ENCODE data around the gene GABBR2. TPM values are rescaled to one million over a fixed set of nuclear protein-coding genes. Genes with fewer than 3 reads are reported as not detected.

Gene GABBR2
- total and polyA plus RNA-seq, 2 donors (not counting 1 experiment from before 2014, with no cell fraction given) = 0.03 TPM; not detected in 1

GRCh38 chr9:98242426-98242825 lies 466.3 kb downstream of the GABBR2 start:
- ATAC-seq (ENCODE audit: low read depth) (no peak), DNase-seq (no peak)
- H3K27me3 Mint-ChIP-seq = no peaks in the 10 kb centered on the region
- TF ChIP-seq CTCF (IDR thresholded peaks at IDR 0.05) = no peak
- no peak for TF ChIP-seq EZH2 (IDR thresholded peaks at IDR 0.05; ENCODE audit: borderline replicate concordance, insufficient read depth, low read depth, low read length, poor library complexity, severe bottlenecking)
- H3K4me1 Mint-ChIP-seq = no peaks in the 10 kb centered on the region
- H3K79me2 ChIP-seq (ENCODE audit: control insufficient read depth, insufficient read depth, low read length) = no peaks in the 10 kb centered on the region
- no peaks in the 10 kb centered on the region for H3K27me3 ChIP-seq (replicated peaks in 1 of 4; ENCODE audit: control extremely low read depth in 1 of 4, control insufficient read depth in 3 of 4, insufficient read depth in 4 of 4, low read length in 3 of 4)
- H3K9ac ChIP-seq (ENCODE audit: low read length) = no peak overlapping the region
- no peak overlapping the region for H3K4me3 Mint-ChIP-seq
- H3K4me3 ChIP-seq (ENCODE audit: control extremely low read depth in 1 of 5, extremely low read depth in 1 of 5, insufficient read depth in 1 of 5, low read depth in 2 of 5, low read length in 4 of 5) = no peak overlapping the region
- H3K36me3 ChIP-seq (replicated peaks in 1 of 2; ENCODE audit: control extremely low read depth in 1 of 2, control insufficient read depth in 1 of 2, extremely low read depth in 1 of 2, insufficient read depth in 2 of 2, low read length in 1 of 2) = peaks cover 0 to 4% of the 10 kb centered on the region in 2 experiments
- no peaks in the 10 kb centered on the region for H3K9me3 Mint-ChIP-seq (ENCODE audit: insufficient read depth)
- no peak overlapping the region for H2AFZ ChIP-seq (ENCODE audit: insufficient read depth, low read depth, low read length, poor library complexity, severe bottlenecking)
- no peaks in the 10 kb centered on the region for H3K4me1 ChIP-seq (ENCODE audit: control insufficient read depth in 2 of 2, insufficient read depth in 2 of 2, low read length in 2 of 2)
- intact Hi-C loops (cut with micrococcal nuclease) = no loop called here
- no peak overlapping the region for H3K27ac ChIP-seq (ENCODE audit: low read length in 2 of 2)
- no peak overlapping the region for H3K27ac Mint-ChIP-seq
- CTCF ChIA-PET = no interaction called here
- H3K4me2 ChIP-seq (replicated peaks; ENCODE audit: low read depth, low read length, poor library complexity, severe bottlenecking) = no peak overlapping the region
- H4K20me1 ChIP-seq (ENCODE audit: control insufficient read depth, insufficient read depth, low read length, poor library complexity, severe bottlenecking) = no peaks in the 10 kb centered on the region
- 90% methylated on average over 2 of the region's 3 CpGs for WGBS (ENCODE audit: insufficient coverage)
- H3K9me3 ChIP-seq (ENCODE audit: control extremely low read depth in 1 of 3, control insufficient read depth in 2 of 3, insufficient read depth in 1 of 3, low read length in 2 of 3) = no peaks in the 10 kb centered on the region
- POLR2A ChIA-PET = interaction anchor here (0.6 kb wide), 1 partner anchor 185 kb away, joined by 3 read pairs; no protein-coding TSS in a partner anchor

- Mint-ChIP-seq H3K9me3 (ENCODE audit: insufficient read depth) (no peaks in the 10 kb centered on the region), H3K27ac (no peak overlapping the region), H3K4me3 (no peak overlapping the region), H3K4me1 (no peaks in the 10 kb centered on the region), H3K27me3 (no peaks in the 10 kb centered on the region)
- no peak overlapping the region for H2AFZ ChIP-seq (ENCODE audit: insufficient read depth, low read depth, low read length, poor library complexity, severe bottlenecking)
- H4K20me1 ChIP-seq (ENCODE audit: control insufficient read depth, insufficient read depth, low read length, poor library complexity, severe bottlenecking) = no peaks in the 10 kb centered on the region
- DNase-seq = no peak
- intact Hi-C loops (cut with micrococcal nuclease) = no loop called here
- TF ChIP-seq EZH2 (IDR thresholded peaks at IDR 0.05; ENCODE audit: borderline replicate concordance, insufficient read depth, low read depth, low read length, poor library complexity, severe bottlenecking) = no peak
- TF ChIP-seq CTCF (IDR thresholded peaks at IDR 0.05) = no peak
- H3K4me1 ChIP-seq (ENCODE audit: control insufficient read depth in 2 of 2, insufficient read depth in 2 of 2, low read length in 2 of 2) = no peaks in the 10 kb centered on the region
- no peaks in the 10 kb centered on the region for H3K79me2 ChIP-seq (ENCODE audit: control insufficient read depth, insufficient read depth, low read length)
- H3K27me3 ChIP-seq (replicated peaks in 1 of 4; ENCODE audit: control extremely low read depth in 1 of 4, control insufficient read depth in 3 of 4, insufficient read depth in 4 of 4, low read length in 3 of 4) = no peaks in the 10 kb centered on the region
- no peak overlapping the region for H3K4me3 ChIP-seq (ENCODE audit: control extremely low read depth in 1 of 5, extremely low read depth in 1 of 5, insufficient read depth in 1 of 5, low read depth in 2 of 5, low read length in 4 of 5)
- WGBS (ENCODE audit: insufficient coverage) = 91% methylated on average over 6 of the region's 8 CpGs
- ATAC-seq (ENCODE audit: low read depth) = no peak
- H3K9ac ChIP-seq (ENCODE audit: low read length) = no peak overlapping the region
- ChIA-PET CTCF (interaction anchor here (0.5 to 1.2 kb wide), 2 partner anchors 36 to 898 kb away, joined by 3 to 4 read pairs; no protein-coding TSS in a partner anchor), POLR2A (interaction anchor here (0.6 kb wide), 1 partner anchor 184 kb away, joined by 3 read pairs; no protein-coding TSS in a partner anchor)
- H3K4me2 ChIP-seq (replicated peaks; ENCODE audit: low read depth, low read length, poor library complexity, severe bottlenecking) = no peak overlapping the region
- no peaks in the 10 kb centered on the region for H3K9me3 ChIP-seq (ENCODE audit: control extremely low read depth in 1 of 3, control insufficient read depth in 2 of 3, insufficient read depth in 1 of 3, low read length in 2 of 3)
- no peak overlapping the region for H3K27ac ChIP-seq (ENCODE audit: low read length in 2 of 2)
- H3K36me3 ChIP-seq (replicated peaks in 1 of 2; ENCODE audit: control extremely low read depth in 1 of 2, control insufficient read depth in 1 of 2, extremely low read depth in 1 of 2, insufficient read depth in 2 of 2, low read length in 1 of 2) = peaks cover 0 to 4% of the 10 kb centered on the region in 2 experiments
Observed at GRCh38 chr9:98241357-98242300, 467.1 kb downstream of the GABBR2 start.

All from B cell (primary cell).